GM23338 (cell line): ENCODE measurements around the gene AKAP13. TPM values are rescaled to one million over a fixed set of nuclear protein-coding genes. Genes with fewer than 3 reads are reported as not detected.

ENCODE experiments used
- ATAC-seq: fragments of 200-7000 bp; cut with Tn5 transposase; 3 replicates; pipeline ENCODE4 v1.9.1; 2020
- DNase-seq: peaks from one replicate; pipeline ENCODE4 v3.0.0-alpha.2; 2015; ENCODE audit warnings: low spot score
- H2AFZ ChIP-seq: fragments of 200-600 bp; sonication (generic); 2 replicates; pipeline ENCODE4 v1.8.0; 2016; ENCODE audit warnings: antibody characterized with exemption, mild to moderate bottlenecking, moderate library complexity
- H3F3A ChIP-seq: fragments of 200-600 bp; sonication (generic); replicated peaks from 2 replicates; pipeline ENCODE4 v1.8.0; 2017; ENCODE audit warnings: antibody characterized with exemption, mixed run types, low read depth
- H3K27ac ChIP-seq: fragments of 200-600 bp; sonication (generic); 2 replicates; pipeline ENCODE4 v1.6.1; 2016; ENCODE audit warnings: low read depth
- H3K27me3 ChIP-seq: fragments of 200-600 bp; sonication (generic); 2 replicates; pipeline ENCODE4 v1.8.0; 2016; ENCODE audit warnings: mild to moderate bottlenecking, mixed run types, moderate library complexity; ENCODE audit not compliant: insufficient read depth
- H3K36me3 ChIP-seq: fragments of 200-600 bp; sonication (generic); 2 replicates; pipeline ENCODE4 v1.8.0; 2016; ENCODE audit warnings: mild to moderate bottlenecking; ENCODE audit not compliant: insufficient read depth
- H3K4me1 ChIP-seq: fragments of 200-600 bp; sonication (generic); 2 replicates; pipeline ENCODE4 v1.8.0; 2016; ENCODE audit warnings: mild to moderate bottlenecking, moderate library complexity; ENCODE audit not compliant: insufficient read depth
- H3K4me2 ChIP-seq: fragments of 200-600 bp; sonication (generic); 2 replicates; pipeline ENCODE4 v1.7.1; 2017; ENCODE audit warnings: mixed run types
- H3K4me3 ChIP-seq: fragments of 200-600 bp; sonication (generic); 2 replicates; pipeline ENCODE4 v1.6.1; 2016; ENCODE audit warnings: mixed run types
- H3K79me2 ChIP-seq: fragments of 200-600 bp; sonication (generic); replicated peaks from 2 replicates; pipeline ENCODE4 v1.8.0; 2017; ENCODE audit warnings: mild to moderate bottlenecking; ENCODE audit not compliant: insufficient read depth
- H3K9me2 ChIP-seq: fragments of 200-600 bp; sonication (generic); 2 replicates; pipeline ENCODE4 v1.8.0; 2017; ENCODE audit not compliant: insufficient read depth
- H4K20me1 ChIP-seq: fragments of 200-600 bp; sonication (generic); replicated peaks from 2 replicates; pipeline ENCODE4 v1.8.0; 2017; ENCODE audit warnings: mild to moderate bottlenecking; ENCODE audit not compliant: insufficient read depth
- H3K27ac Mint-ChIP-seq: 2 replicates; pipeline ENCODE4 v1.8.0; 2020; ENCODE audit warnings: inconsistent platforms, mild to moderate bottlenecking, moderate library complexity, mixed read lengths
- H3K27me3 Mint-ChIP-seq: 3 replicates; pipeline ENCODE4 v1.8.0; 2022; ENCODE audit warnings: low read depth, mild to moderate bottlenecking, moderate library complexity, mixed read lengths, inconsistent platforms; ENCODE audit not compliant: insufficient read depth, poor library complexity
- H3K36me3 Mint-ChIP-seq: 3 replicates; pipeline ENCODE4 v1.8.0; 2021; ENCODE audit warnings: low read depth, mild to moderate bottlenecking, inconsistent platforms, moderate library complexity, mixed read lengths
- H3K4me1 Mint-ChIP-seq: 3 replicates; pipeline ENCODE4 v1.8.0; 2020; ENCODE audit warnings: mild to moderate bottlenecking, inconsistent platforms, mixed read lengths
- H3K4me3 Mint-ChIP-seq: 3 replicates; pipeline ENCODE4 v1.8.0; 2021; ENCODE audit warnings: moderate library complexity, mild to moderate bottlenecking, inconsistent platforms, mixed read lengths
- H3K9me3 Mint-ChIP-seq: 3 replicates; pipeline ENCODE4 v1.8.0; 2020; ENCODE audit warnings: moderate library complexity, mild to moderate bottlenecking, inconsistent platforms, mixed read lengths
- CREB1 ChIP-seq: fragments of 250-450 bp; sonication (Bioruptor Pico); IDR thresholded peaks from 2 replicates; pipeline ENCODE4 v1.5.0; 2020; ENCODE audit warnings: low read depth, mild to moderate bottlenecking, moderate library complexity
- ETS1 ChIP-seq: IDR thresholded peaks from 2 replicates; pipeline ENCODE4 v1.6.1; 2016; ENCODE audit warnings: antibody characterized with exemption
- EZH2 ChIP-seq: fragments of 200-600 bp; sonication (generic); IDR thresholded peaks from one replicate; pipeline ENCODE4 v1.8.0; 2017; ENCODE audit warnings: antibody characterized with exemption, mild to moderate bottlenecking, low read depth; ENCODE audit not compliant: unreplicated experiment
- REST ChIP-seq: IDR thresholded peaks from one replicate; pipeline ENCODE4 v1.6.1; 2018; ENCODE audit warnings: antibody characterized with exemption; ENCODE audit not compliant: unreplicated experiment
- ZNF114 ChIP-seq: fragments of 250-450 bp; sonication (Bioruptor Pico); IDR thresholded peaks from 2 replicates; pipeline ENCODE4 v1.5.0; 2020; ENCODE audit warnings: mild to moderate bottlenecking, moderate library complexity
- polyA plus RNA-seq: library from polyadenylated mRNA; unstranded; fragments of >200 nt; fragmentation: Nextera tagmentation; extraction: Ambion mirVana; gene quantifications from 2 replicates; pipeline ENCODE4 v1.2.1, GENCODE V29; 2016
- total RNA-seq: library from RNA; depleted of rRNA; stranded (reverse); fragments of >200 nt; shearing (Covaris generic); gene quantifications from 2 replicates; pipeline ENCODE4 v1.2.3, GENCODE V29; 2014

Gene AKAP13
- total and polyA plus RNA-seq, 2 experiments from 2014 or later: 46.2 to 60.7 TPM

GRCh38 chr15:85568261-85568808 lies 187.9 kb downstream of the AKAP13 start:
- Histone ChIP-seq H3F3A (no peaks in the 10 kb centered on the region), H3K27me3 (no peaks in the 10 kb centered on the region), H4K20me1 (peaks cover 3% of the 10 kb centered on the region), H3K4me3 (no peak overlapping the region), H2AFZ (no peak overlapping the region), H3K4me1 (0 out of 2 replicates have a peak, but pooled peaks cover 4% of the 10 kb centered on the region), H3K9me2 (no peaks in the 10 kb centered on the region), H3K27ac (no peak overlapping the region), H3K79me2 (no peaks in the 10 kb centered on the region; the same call in 1 of the 2 replicates), H3K36me3 (no peaks in the 10 kb centered on the region), H3K4me2 (no peak overlapping the region)
- Mint-ChIP-seq H3K4me1 (peaks cover 24% of the 10 kb centered on the region; the same call in 2 of the 3 replicates), H3K9me3 (no peaks in the 10 kb centered on the region), H3K27ac (no peak overlapping the region), H3K27me3 (peaks cover 6% of the 10 kb centered on the region), H3K4me3 (no peak overlapping the region), H3K36me3 (no peaks in the 10 kb centered on the region)
- DNase-seq: no peak
- ATAC-seq: no peak
- TF ChIP-seq ETS1: no peak
- TF ChIP-seq CREB1 (CRISPR knock-in tag): no peak

GRCh38 chr15:85570336-85570735 lies 189.9 kb downstream of the AKAP13 start:
- Histone ChIP-seq H3K4me3 (no peak overlapping the region), H3K27me3 (no peaks in the 10 kb centered on the region), H2AFZ (no peak overlapping the region), H3K4me2 (no peak overlapping the region), H3K27ac (no peak overlapping the region), H3K4me1 (no peaks in the 10 kb centered on the region), H3F3A (no peaks in the 10 kb centered on the region), H3K36me3 (no peaks in the 10 kb centered on the region), H3K9me2 (no peaks in the 10 kb centered on the region), H3K79me2 (no peaks in the 10 kb centered on the region; the same call in none of the 2 replicates), H4K20me1 (peaks cover 3% of the 10 kb centered on the region)
- ATAC-seq: no peak
- H3K27ac Mint-ChIP-seq: no peak overlapping the region
- no peaks in the 10 kb centered on the region for H3K36me3 Mint-ChIP-seq
- DNase-seq: no peak
- H3K9me3 Mint-ChIP-seq: no peaks in the 10 kb centered on the region
- no peak overlapping the region for H3K4me3 Mint-ChIP-seq
- peaks cover 6% of the 10 kb centered on the region for H3K27me3 Mint-ChIP-seq
- no peak for TF ChIP-seq ZNF114 (CRISPR knock-in tag)
- TF ChIP-seq CREB1 (CRISPR knock-in tag): no peak
- TF ChIP-seq REST: no peak
- no peak for TF ChIP-seq ETS1
- no peak for TF ChIP-seq EZH2
- peaks cover 12% of the 10 kb centered on the region; the same call in 2 of the 3 replicates for H3K4me1 Mint-ChIP-seq
